Panc1 (cell line): ENCODE data around the gene CLIC4. TPM values are rescaled to one million over a fixed set of nuclear protein-coding genes. Genes with fewer than 3 reads are reported as not detected.

Source experiments
- ATAC-seq: fragments of 200-7000 bp; cut with Tn5 transposase; 2 replicates; pipeline ENCODE4 v1.9.1; 2020; ENCODE audit warnings: mild to moderate bottlenecking, moderate library complexity
- BruUV-seq: library from RNA; stranded (reverse); fragments of 400-500 nt; replicated peaks from 2 replicates; lab custom pipeline; 2021; lab: Mats Ljungman, UMichigan
- CTCF ChIA-PET: fragments of 300-600 bp; sonication (Branson Sonifier 250); formaldehyde crosslinking; loops from one replicate; lab custom pipeline; 2022; ENCODE audit warnings: antibody characterized with exemption; lab: Charles Lee
- POLR2A ChIA-PET: fragments of 300-600 bp; sonication (Branson Sonifier 250); formaldehyde crosslinking; loops from one replicate; lab custom pipeline; 2022; ENCODE audit warnings: antibody characterized with exemption; lab: Charles Lee
- DNase-seq: peaks from one replicate; pipeline ENCODE4 v3.0.0-alpha.2; 2010; ENCODE audit warnings: low read depth, low spot score
- H3K27ac ChIP-seq: 2 replicates; pipeline ENCODE4 v1.5.1; 2011; ENCODE audit warnings: mild to moderate bottlenecking, low read length, inconsistent platforms
- H3K27me3 ChIP-seq: fragments of 200-500 bp; sonication (Bioruptor generic); 2 replicates; pipeline ENCODE4 v1.6.0; 2014; ENCODE audit warnings: low read length, inconsistent platforms; ENCODE audit not compliant: control insufficient read depth, insufficient read depth
- H3K36me3 ChIP-seq: fragments of 200-500 bp; sonication (Bioruptor generic); 2 replicates; pipeline ENCODE4 v1.5.1; 2014; ENCODE audit warnings: inconsistent platforms, mild to moderate bottlenecking, low read length, moderate library complexity; ENCODE audit not compliant: control insufficient read depth, insufficient read depth
- H3K4me1 ChIP-seq: 2 replicates; pipeline ENCODE4 v1.5.1; 2011; ENCODE audit warnings: inconsistent platforms, mild to moderate bottlenecking, low read length, moderate library complexity; ENCODE audit not compliant: control insufficient read depth, insufficient read depth
- H3K4me3 ChIP-seq, 2 experiments: 2 replicates each; pipeline ENCODE4 v1.5.1; 2011 to 2012; ENCODE audit warnings: low read depth in 2 of 2, low read length in 2 of 2, mild to moderate bottlenecking in 2 of 2, inconsistent platforms in 1 of 2, moderate library complexity in 1 of 2
- H3K9me3 ChIP-seq: fragments of 200-500 bp; sonication (Bioruptor generic); 2 replicates; pipeline ENCODE4 v1.5.1; 2014; ENCODE audit warnings: low read depth, mild to moderate bottlenecking, inconsistent platforms, low read length, moderate library complexity; ENCODE audit not compliant: control insufficient read depth, insufficient read depth
- POLR2AphosphoS5 ChIP-seq: IDR thresholded peaks from 2 replicates; pipeline ENCODE4 v1.6.1; 2012; ENCODE audit warnings: mild to moderate bottlenecking, low read depth, low read length, moderate library complexity
- SIN3A ChIP-seq: IDR thresholded peaks from 2 replicates; pipeline ENCODE4 v1.6.1; 2012; ENCODE audit warnings: low read depth, mild to moderate bottlenecking, low read length, moderate library complexity, borderline replicate concordance; ENCODE audit not compliant: insufficient read depth
- TCF7L2 ChIP-seq: IDR thresholded peaks from 2 replicates; pipeline ENCODE4 v1.6.1; 2011; ENCODE audit warnings: mild to moderate bottlenecking, low read depth, low read length, inconsistent platforms
- in situ Hi-C: cut with HindIII; loops from 2 replicates; pipeline ENCODE4 v1.10.0; 2016; ENCODE audit warnings: low sequenced_read_pairs, low pct_unique_long_range_greater_than_20kb
- intact Hi-C: fragments of 100-400 bp; cut with micrococcal nuclease; formaldehyde crosslinking; loops from one replicate; pipeline ENCODE4 v1.10.0; 2022; ENCODE audit not compliant: unreplicated experiment
- total RNA-seq: library from RNA; stranded (reverse); gene quantifications from one replicate; pipeline ENCODE4 v1.2.1, GENCODE V29; 2021; ENCODE audit not compliant: unreplicated experiment
- TF ChIP-seq, protein P1 (sequence below): fragments of 450-650 bp; IDR thresholded peaks from 2 replicates; pipeline ENCODE4 v1.5.1; 2017; ENCODE audit warnings: mild to moderate bottlenecking
- TF ChIP-seq, protein P2 (sequence below), 2 experiments: IDR thresholded peaks; 2 replicates each; pipeline ENCODE4 v1.6.1; 2011 to 2012; ENCODE audit warnings: low read depth in 2 of 2, control low read depth in 1 of 2, low read length in 1 of 2, mild to moderate bottlenecking in 1 of 2, moderate library complexity in 1 of 2; ENCODE audit not compliant: insufficient read depth in 1 of 2

Gene CLIC4
- total RNA-seq, 1 experiment from 2014 or later = 123 TPM

DNA sequence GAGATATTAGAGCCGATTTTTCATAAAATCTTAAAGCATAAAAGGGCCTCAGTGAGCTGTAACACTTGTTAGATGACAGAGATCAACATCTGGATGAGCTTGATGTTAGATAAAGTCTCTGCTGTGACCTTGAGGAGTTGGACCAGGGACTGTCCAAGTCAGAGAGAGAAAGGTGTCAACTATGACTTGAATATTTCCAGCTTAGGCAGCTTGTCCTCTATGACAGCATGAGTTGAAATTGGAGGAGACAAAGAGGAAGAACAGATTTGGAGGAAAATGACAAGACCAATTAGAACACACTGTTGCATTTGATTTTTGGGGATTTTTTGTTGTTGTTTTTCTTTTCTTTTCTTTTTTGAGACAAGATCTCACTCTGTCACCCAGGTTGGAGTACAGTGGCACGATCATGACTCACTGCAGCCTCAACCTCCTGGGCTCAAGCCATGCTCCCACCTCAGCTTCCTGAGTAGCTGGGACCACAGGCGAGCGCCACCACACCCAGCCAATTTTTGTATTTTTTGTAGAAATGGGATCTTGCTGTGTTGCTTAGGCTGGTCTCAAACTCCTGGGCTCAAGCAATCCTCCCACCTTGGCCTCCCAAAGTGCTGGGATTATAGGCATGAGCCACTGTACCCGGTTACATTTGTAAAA, 35.3 kb upstream of the CLIC4 start:
- ChIA-PET POLR2A (interaction anchor here (0.7 kb wide), 1 partner anchor 35 kb away, joined by 4 read pairs; the partner anchor contains the start of gene CLIC4), CTCF (no interaction called here)
- Histone ChIP-seq H3K27me3 (no peaks in the 10 kb centered on the region), H3K4me1 (peaks cover 11% of the 10 kb centered on the region), H3K27ac (no peak overlapping the region; the same call in 1 of the 2 replicates), H3K36me3 (no peaks in the 10 kb centered on the region), H3K9me3 (no peaks in the 10 kb centered on the region), H3K4me3 (no peak overlapping the region)
- no TSS peak for BruUV-seq
- ATAC-seq (no peak), DNase-seq (no peak)
- no peak for TF ChIP-seq SIN3A
- no peak for TF ChIP-seq TCF7L2
- no peak for TF ChIP-seq POLR2AphosphoS5
- TF ChIP-seq, protein P1, sequence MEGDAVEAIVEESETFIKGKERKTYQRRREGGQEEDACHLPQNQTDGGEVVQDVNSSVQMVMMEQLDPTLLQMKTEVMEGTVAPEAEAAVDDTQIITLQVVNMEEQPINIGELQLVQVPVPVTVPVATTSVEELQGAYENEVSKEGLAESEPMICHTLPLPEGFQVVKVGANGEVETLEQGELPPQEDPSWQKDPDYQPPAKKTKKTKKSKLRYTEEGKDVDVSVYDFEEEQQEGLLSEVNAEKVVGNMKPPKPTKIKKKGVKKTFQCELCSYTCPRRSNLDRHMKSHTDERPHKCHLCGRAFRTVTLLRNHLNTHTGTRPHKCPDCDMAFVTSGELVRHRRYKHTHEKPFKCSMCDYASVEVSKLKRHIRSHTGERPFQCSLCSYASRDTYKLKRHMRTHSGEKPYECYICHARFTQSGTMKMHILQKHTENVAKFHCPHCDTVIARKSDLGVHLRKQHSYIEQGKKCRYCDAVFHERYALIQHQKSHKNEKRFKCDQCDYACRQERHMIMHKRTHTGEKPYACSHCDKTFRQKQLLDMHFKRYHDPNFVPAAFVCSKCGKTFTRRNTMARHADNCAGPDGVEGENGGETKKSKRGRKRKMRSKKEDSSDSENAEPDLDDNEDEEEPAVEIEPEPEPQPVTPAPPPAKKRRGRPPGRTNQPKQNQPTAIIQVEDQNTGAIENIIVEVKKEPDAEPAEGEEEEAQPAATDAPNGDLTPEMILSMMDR = no peak
- TF ChIP-seq, protein P2, sequence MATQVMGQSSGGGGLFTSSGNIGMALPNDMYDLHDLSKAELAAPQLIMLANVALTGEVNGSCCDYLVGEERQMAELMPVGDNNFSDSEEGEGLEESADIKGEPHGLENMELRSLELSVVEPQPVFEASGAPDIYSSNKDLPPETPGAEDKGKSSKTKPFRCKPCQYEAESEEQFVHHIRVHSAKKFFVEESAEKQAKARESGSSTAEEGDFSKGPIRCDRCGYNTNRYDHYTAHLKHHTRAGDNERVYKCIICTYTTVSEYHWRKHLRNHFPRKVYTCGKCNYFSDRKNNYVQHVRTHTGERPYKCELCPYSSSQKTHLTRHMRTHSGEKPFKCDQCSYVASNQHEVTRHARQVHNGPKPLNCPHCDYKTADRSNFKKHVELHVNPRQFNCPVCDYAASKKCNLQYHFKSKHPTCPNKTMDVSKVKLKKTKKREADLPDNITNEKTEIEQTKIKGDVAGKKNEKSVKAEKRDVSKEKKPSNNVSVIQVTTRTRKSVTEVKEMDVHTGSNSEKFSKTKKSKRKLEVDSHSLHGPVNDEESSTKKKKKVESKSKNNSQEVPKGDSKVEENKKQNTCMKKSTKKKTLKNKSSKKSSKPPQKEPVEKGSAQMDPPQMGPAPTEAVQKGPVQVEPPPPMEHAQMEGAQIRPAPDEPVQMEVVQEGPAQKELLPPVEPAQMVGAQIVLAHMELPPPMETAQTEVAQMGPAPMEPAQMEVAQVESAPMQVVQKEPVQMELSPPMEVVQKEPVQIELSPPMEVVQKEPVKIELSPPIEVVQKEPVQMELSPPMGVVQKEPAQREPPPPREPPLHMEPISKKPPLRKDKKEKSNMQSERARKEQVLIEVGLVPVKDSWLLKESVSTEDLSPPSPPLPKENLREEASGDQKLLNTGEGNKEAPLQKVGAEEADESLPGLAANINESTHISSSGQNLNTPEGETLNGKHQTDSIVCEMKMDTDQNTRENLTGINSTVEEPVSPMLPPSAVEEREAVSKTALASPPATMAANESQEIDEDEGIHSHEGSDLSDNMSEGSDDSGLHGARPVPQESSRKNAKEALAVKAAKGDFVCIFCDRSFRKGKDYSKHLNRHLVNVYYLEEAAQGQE (IDR thresholded peaks at IDR 0.05; ENCODE audit: insufficient read depth in 1 of 2, low read depth in 2 of 2, low read length in 1 of 2) = no peak
- intact Hi-C loops (no loop called here), in situ Hi-C loops (no loop called here)

DNA sequence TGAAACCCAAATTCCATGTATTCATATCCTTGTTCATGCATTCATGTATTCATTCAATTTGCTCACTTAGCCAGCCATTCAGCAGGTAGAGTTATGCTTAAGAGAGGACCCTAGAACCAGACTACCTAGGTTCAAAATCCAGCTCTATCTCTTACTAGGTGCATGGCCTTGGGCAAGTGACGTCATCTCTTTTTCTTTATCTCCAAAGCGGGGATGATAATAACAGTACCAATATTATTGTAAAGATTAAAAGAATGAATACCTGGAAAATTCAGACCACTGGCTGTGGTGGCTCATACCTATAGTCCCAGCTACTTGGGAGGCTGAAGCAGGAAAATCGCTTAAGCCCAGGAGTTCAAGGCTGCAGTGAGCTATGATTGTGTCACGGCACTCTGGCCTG, 33.9 kb upstream of the CLIC4 start:
- H3K4me3 ChIP-seq = no peak overlapping the region
- ChIA-PET POLR2A (no interaction called here), CTCF (no interaction called here)
- intact Hi-C loops (no loop called here), in situ Hi-C loops (no loop called here)
- no peak for DNase-seq
- no peak overlapping the region for H3K27ac ChIP-seq
- no peaks in the 10 kb centered on the region for H3K9me3 ChIP-seq
- TF ChIP-seq SIN3A (no peak), TCF7L2 (no peak)
- H3K4me1 ChIP-seq = no peaks in the 10 kb centered on the region; the same call in 1 of the 2 replicates
- H3K36me3 ChIP-seq = no peaks in the 10 kb centered on the region
- no peak for ATAC-seq
- no peaks in the 10 kb centered on the region for H3K27me3 ChIP-seq
- BruUV-seq = no TSS peak

DNA sequence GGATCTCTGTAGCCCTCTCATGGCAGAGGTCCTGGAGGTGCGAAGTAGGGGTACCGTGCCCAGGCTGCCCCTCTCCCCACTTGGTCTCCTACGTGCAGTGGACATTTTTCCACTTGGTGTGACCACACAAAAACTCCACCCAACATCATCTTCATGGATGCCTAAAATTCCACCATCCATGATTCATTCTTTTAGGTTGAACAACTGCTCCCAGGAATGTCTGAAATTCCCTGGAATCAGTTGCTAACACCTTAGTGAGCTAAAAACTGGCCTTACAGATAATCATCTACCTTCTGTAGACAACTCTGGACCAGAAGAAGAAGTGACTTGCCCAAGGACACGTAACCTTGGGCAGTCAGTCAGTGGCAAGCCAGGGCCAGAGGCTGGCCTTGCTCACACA, 32.1 kb upstream of the CLIC4 start:
- CTCF ChIA-PET = interaction anchor here (0.6 kb wide), 1 partner anchor 32 kb away, joined by 4 read pairs; the partner anchor contains the start of gene CLIC4
- POLR2A ChIA-PET = no interaction called here

More for the DNA sequence above, 32.1 kb upstream of the CLIC4 start:
- in situ Hi-C loops (no loop called here), intact Hi-C loops (no loop called here)
- no peak for ATAC-seq
- no peaks in the 10 kb centered on the region; the same call in 1 of the 2 replicates for H3K4me1 ChIP-seq
- H3K27me3 ChIP-seq = no peaks in the 10 kb centered on the region
- H3K36me3 ChIP-seq = no peaks in the 10 kb centered on the region
- H3K27ac ChIP-seq = no peak overlapping the region
- no peaks in the 10 kb centered on the region for H3K9me3 ChIP-seq
- DNase-seq = no peak
- H3K4me3 ChIP-seq = no peak overlapping the region
- BruUV-seq = no TSS peak
- TF ChIP-seq POLR2AphosphoS5 (no peak), SIN3A (no peak), TCF7L2 (no peak)
- TF ChIP-seq, protein P1 = no peak
- TF ChIP-seq, protein P2 (IDR thresholded peaks at IDR 0.05; ENCODE audit: insufficient read depth in 1 of 2, low read depth in 2 of 2, low read length in 1 of 2) = no peak
